Stimulated activated CD8-positive, alpha-beta memory T cell treated with anti-CD3 and anti-CD28 coated beads, Interleukin-2, amount 100 ng/mL, for 1 hour (primary cell): Measurements from ENCODE around the gene SERPINB5.

Experiments
- DNase-seq, 2 donors: peaks; one replicate each; pipeline ENCODE4 v3.0.0-alpha.2; 2020; ENCODE audit warnings: low read depth in 2 of 2

SERPINB5 gene

GRCh38 chr18:63468575-63468974 lies 8.2 kb upstream of the SERPINB5 start:
- DNase-seq = no peak

DNA sequence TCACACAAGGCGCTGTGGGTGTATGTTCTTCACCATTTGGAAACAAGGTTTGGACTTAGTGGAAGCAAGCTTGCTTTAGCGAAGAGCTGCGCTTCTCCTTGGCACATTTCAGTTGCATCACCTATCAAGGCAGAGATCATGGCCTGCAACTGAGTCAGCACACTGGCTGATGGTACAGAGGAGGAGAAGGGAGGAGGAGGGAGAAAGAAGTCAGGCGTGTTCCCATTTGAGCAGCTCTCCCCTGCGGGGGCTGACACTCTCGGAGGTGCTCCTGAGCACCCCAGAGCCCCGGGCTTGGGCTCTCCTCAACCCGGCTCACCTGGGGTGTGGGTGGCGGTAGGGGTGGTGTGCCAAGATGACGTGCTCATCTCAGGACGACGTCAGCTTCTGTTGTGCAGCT lies 6.0 kb upstream of the SERPINB5 start:
- DNase-seq = no peak

DNA sequence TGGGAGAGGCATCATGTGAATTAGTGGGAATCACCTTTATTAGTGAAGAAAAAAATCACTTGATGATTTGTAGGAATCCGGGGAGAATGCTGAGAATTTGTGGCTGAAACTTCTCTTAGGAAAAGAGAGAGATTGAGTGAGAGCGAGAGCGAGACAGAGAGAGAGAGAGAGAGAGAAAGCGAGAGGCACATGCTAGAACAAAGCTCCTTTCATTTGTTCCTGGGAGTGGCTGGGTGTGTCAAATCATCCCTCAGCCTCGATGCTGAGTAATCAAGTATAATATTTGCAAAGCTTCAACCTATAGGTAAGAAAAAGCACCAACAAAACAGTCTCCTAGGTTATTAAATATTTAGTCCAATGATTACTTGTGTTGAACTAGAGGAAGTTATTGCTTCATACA lies 4.4 kb upstream of the SERPINB5 start:
- DNase-seq = no peak

GRCh38 chr18:63477200-63477599 lies 442 bp downstream of the SERPINB5 start:
- no peak for DNase-seq

DNA sequence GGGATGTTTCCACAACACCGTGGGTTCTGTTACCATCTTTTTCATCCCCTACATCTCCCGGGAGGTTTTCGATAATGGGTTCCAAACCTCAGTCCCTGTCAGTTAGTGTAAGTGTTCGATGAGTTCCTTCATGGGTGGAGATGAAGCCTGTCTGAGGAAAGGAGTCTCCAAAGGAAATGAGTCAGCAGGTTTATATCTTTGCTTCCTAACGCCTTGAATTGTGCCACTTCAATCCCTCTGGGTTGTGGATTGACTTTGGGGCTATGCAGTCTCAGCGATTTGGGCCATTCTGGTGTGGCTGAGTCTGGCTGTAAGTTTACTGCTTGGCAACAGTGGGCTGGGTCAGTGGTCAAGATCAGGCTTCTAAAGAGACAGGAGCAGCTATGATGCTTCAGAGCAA lies 1.2 kb downstream of the SERPINB5 start:
- DNase-seq = no peak

DNA sequence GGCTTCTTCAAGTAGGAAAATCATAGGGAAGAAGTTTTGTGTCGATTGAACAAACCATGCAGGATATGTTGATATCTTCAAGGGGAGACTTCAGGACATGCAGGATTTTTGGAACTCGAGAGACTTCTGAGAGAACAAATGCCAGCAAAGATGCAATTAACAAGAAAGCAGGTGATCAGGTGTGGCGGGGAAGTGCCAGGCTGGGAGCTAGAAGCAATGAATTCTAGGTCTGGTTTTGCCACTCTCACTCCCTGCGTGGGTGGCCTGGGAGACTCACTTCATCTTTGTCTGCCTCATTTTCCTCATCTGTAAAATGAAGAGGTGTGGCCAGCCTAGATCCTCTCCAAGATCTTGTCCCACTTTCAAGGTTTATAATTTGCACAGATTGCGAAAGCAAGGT lies 3.1 kb downstream of the SERPINB5 start:
- DNase-seq = no peak

DNA sequence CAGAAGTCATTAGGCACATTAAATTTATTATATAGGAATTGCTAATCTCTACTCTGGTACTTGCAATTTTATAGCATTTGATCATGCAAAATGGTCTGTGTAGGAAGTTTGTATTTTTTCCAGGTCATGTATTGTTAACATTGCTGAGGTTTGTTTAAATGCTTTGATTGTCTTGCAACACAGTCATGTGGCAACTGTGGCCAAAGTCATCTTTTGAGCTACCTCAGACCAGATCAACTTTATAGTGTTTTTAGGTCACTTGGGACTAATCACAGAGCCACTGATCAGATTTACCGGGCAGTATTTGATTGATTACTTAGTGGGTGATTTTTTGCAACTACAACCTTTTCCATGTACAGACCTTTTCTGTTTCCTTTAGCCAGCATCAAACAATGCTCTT lies 3.7 kb downstream of the SERPINB5 start:
- DNase-seq = no peak

GRCh38 chr18:63480915-63481314 lies 4.2 kb downstream of the SERPINB5 start:
- DNase-seq = no peak

DNA sequence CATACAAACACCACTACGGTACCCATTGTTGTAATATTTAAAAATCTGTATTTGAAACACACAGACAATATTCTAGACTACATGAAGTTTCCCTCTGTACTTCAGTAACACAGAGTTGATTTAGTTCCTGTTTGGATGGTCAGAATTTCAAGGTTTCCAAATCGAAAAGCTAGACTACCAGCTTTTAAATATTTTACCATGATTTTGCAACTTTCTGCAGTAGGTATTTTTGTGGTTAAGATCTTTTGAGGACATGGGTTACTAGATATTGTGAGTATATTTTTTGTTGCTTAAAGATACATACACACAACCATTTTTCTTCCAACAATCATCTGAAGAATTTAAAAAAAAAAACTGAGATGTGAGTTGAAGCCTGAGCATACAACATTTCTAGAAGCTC lies 10.9 kb downstream of the SERPINB5 start:
- DNase-seq = no peak

DNA sequence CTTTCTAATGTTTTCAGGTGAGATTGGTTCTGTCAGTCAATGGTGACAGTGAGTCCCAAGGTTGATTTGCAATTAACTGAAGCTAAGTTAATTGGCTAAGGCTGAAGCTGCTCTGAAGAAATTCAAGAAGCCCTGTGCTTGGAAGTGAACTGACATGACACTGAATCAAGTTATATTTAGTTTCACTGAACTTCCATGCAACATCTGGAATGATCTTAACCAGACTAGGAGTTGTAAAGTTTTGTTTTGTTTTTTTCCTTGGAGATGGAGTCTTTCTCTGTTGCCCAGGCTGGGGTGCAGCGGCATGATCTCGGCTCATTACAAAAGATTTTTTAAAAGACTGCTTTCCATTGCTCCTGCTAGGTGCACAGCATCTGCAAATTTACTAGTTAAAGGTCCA lies 11.4 kb downstream of the SERPINB5 start:
- DNase-seq = no peak

DNA sequence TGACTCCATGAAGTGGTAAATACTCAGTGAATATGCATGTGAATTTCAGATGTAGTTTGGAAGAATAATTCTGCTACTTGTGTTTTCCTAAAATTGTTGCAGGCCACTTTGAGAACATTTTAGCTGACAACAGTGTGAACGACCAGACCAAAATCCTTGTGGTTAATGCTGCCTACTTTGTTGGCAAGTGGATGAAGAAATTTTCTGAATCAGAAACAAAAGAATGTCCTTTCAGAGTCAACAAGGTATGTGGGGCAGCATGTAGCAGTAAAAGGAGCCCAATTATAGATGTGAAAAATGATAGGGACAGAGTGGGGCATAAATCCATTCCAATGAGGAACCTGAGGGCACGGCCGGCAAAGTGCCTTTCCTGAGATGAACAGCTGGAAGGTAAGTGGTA lies 16.1 kb downstream of the SERPINB5 start:
- no peak for DNase-seq

- no peak for DNase-seq
Observed at GRCh38 chr18:63495675-63496074, 18.9 kb downstream of the SERPINB5 start.

DNA sequence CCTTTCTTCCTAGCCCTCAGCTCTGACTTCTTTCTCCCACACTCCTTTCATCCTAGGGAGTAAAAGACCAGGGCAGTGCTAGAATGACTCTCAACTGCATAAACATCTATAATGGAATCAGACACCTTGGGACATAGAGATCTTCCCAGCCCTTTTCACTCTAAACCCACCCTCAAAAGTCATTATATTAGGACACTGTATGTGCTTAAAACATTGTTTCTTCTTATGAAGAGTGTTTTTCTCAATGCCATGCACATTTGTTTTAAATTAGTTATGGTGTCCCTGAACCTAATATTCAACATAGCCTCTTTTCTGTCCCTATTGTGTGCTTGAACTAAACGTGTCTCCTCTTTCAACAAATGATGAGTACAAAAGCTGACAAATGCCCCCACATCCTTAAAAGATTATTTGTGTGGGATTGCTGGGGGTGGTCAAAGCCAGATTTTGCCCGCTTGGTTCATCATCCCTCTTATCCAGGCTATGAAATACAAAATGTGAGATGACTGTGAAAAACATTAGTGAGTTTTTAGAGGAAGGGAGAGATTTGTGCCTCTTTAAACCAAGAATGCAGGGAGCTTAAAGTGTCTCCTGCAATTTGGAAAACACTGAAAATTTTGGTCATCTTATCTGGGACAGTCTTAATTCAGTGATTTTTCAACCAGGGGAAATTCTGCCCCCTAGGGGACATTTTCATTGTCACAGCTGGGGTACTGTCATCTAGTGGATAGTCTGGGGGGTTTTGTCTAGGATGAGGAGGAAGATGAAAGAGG lies 29.0 kb downstream of the SERPINB5 start:
- DNase-seq = no peak

GRCh38 chr18:63506336-63506646 lies 29.5 kb downstream of the SERPINB5 start:
- no peak for DNase-seq

DNA sequence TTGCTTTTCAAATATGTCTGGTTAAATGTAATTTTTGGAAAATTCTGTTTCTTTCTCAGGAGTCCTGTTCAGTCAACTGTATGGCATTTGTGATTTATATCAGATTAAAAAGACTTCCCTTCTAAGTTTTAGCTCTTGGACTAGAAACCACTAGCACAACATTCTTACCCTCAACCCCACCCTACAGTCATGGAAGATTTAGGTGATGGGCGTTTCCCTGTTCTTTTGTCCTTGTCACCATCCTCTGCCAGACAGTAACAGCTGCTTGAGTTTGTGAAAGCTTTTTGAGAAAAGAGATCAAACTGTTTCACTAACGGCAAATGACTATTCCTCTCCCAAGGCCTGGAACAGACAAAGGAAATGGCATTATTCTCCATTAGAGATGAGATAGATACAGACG lies 31.8 kb downstream of the SERPINB5 start:
- DNase-seq = no peak

DNA sequence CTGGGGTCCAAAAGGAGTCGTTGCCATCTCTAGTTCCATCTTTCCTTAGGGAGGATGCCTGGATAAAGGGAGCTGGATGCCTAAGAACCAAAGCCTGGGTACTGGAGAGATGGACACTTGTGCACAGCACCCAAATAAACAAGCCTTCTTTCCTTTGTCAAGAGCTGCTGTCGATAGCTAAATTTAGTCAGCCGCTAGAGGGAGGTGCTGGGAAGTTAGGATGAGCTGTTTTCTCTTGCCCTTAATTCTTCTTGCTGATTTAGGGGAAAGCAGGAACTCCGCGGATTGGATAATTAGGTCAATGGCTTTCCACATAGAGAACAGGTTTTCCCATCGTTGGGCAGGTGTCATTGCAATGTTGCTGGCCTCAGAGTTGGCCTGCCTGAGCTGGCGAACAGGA lies 34.5 kb downstream of the SERPINB5 start:
- no peak for DNase-seq

GRCh38 chr18:63514326-63514725 lies 37.6 kb downstream of the SERPINB5 start:
- no peak for DNase-seq

- no peak for DNase-seq
Observed at GRCh38 chr18:63514888-63515678, 38.3 kb downstream of the SERPINB5 start.

- DNase-seq = no peak
Observed at GRCh38 chr18:63515801-63516200, 39.0 kb downstream of the SERPINB5 start.

- peak in 1 of 2 donors; percentile 12 for DNase-seq
Observed at GRCh38 chr18:63518178-63519012, 41.6 kb downstream of the SERPINB5 start.

DNA sequence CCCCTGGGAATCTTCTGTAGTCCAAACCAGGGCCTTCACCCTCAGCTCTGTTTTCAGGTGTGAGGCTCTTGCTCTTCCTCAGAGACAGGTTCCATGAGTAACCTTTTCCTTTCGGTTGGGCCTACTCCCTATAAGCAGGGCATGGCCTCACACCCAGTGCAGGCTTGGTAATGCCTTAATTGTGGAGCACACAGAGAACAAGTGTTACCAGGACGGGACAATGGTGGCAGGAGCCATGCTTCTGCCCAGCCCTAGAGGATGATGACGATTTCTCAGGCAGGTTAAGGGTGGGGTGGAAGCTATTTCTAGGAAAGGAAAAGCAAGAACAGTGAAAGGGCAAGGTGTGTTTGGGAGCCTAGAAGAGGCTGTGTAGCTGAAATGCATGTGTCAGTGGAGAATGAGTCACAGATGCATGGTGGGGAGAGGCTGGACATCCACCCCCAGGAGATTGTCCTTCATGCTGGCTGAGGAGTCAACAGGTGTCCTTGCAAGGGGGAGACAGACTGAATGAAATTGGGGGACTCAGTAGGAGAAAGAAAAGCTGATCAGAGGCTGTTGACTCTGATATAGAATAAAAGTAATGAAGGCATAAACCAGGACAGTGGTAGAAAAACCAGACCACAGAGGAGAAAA lies 43.4 kb downstream of the SERPINB5 start:
- DNase-seq = no peak

- DNase-seq = no peak
Observed at GRCh38 chr18:63523660-63524059, 46.9 kb downstream of the SERPINB5 start.
